Measurements from ENCODE around the gene ALDH7A1. TPM values are rescaled to one million over a fixed set of nuclear protein-coding genes. Genes with fewer than 3 reads are reported as not detected.

Gene ALDH7A1
- total RNA-seq, 2 donors from 2014 or later: 2.4 to 3.3 TPM

DNA sequence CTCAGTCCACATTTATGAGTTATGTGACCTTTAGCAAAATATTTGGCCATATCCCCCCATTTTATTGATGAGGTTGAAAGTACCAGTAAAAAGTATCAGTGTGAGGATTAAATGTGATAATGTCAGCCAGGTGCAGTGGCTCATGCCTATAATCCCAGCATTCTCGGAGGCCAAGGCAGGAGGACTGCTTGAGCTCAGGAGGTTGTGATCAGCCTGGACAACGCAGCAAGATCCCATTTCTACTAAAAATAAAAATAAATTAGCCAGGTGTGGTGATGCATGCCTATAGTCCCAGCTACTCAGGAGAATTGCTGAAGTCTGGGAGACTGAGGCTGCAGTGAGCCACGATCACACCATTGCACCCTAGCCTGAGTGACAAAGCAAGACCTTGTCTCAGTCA lies 100.6 kb downstream of the ALDH7A1 start:
- Mint-ChIP-seq H3K27me3 (no peaks in the 10 kb centered on the region), H3K27ac (no peak overlapping the region), H3K9me3 (no peaks in the 10 kb centered on the region), H3K4me1 (no peaks in the 10 kb centered on the region), H3K4me3 (no peak overlapping the region), H3K36me3 (ENCODE audit: low read depth) (peaks cover 40% of the 10 kb centered on the region)
- ATAC-seq (replicated peaks): no peak

DNA sequence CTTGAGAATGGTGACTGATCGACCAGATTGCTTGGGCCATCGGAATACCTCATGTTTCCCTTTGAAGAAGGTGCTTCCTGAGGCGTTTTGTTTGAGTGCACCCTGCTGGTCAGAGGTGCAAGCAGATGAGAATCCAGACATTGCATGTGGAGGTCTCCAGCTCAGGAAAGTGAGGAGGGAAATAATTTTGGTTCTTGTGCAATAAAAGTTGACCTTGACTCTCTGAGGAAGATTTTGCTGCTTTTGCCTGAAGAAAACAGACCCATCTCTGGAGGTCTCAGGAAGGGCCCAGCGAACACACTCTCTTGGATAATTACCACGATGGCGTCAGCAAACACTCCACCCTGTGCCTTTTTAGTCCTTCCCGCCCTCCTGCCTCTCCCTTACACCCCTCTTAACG lies 102.1 kb downstream of the ALDH7A1 start:
- no peak overlapping the region for H3K4me3 Mint-ChIP-seq
- no peak overlapping the region for H3K27ac Mint-ChIP-seq
- H3K27me3 Mint-ChIP-seq: no peaks in the 10 kb centered on the region
- no peak for ATAC-seq (replicated peaks)
- no peaks in the 10 kb centered on the region for H3K4me1 Mint-ChIP-seq
- H3K36me3 Mint-ChIP-seq (ENCODE audit: low read depth): peaks cover 54% of the 10 kb centered on the region
- H3K9me3 Mint-ChIP-seq: no peaks in the 10 kb centered on the region

DNA sequence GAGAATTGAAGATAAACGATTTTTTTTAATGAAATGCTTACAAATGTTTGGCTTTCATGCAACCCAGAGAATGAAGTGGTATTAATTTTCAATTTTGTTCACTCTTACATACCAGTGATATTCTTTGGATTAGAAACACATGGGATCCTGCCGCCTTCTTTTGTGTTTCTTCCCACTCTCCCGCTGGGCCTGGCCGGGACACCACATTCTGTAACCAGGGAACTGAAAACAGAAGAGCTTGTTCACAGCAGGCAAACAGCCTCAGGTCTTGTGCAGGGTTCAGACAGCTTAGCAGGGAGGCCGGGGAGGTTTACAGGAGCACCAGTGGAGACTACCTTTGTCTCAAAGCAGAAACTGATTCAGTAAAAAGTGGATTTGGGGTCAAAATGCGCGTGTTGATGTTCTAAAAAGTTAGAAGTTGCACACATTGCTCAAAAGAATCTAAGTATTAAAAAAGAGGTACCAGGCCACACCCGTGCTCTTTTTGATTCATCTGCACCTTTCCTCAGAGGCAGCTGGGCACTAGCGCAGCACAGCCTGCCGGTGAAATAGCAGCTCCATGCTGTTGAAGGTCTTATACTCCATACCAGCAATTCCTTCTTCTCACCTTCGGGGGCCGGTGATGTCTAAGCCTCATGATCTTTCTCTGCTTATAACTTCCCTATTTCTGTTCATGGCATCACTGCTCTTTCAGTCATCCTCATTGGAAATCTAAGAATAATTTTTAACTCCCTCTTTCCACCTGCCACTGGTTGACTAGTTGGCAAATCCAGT lies 104.7 kb downstream of the ALDH7A1 start:
- Mint-ChIP-seq H3K27ac (peak overlapping the region; percentile 6), H3K4me1 (no peaks in the 10 kb centered on the region), H3K27me3 (no peaks in the 10 kb centered on the region), H3K9me3 (no peaks in the 10 kb centered on the region), H3K36me3 (ENCODE audit: low read depth) (peaks cover 80% of the 10 kb centered on the region), H3K4me3 (no peak overlapping the region)
- no peak for ATAC-seq (replicated peaks)

DNA sequence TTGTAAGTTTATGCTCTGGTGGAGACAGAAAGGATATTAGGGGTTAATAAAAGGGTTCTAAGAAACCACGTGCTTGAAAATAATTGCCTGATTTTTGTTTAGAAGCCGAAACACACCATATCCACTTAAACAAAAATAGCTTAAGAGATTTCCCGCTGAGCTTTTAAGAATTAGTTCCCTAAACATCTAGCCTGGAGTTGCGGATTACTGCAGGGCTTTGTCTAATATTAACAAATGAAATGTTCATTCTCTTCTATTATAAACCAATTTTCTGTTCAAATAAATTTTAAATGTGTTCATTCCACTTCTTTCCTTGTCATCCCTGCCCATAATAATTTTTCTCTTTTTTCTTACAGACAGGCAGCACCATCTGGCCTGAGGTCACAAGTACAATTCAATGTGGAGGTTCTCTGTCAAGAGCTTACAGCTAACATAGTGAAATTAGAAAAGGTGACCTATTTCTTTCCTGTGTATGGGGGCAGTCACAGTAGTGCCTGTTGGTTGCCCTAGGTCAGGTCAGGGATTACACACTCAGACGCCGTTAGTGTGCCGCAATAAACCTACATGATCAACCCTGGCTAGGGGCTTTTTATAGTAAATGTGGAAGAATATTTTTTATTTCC lies 106.5 kb downstream of the ALDH7A1 start:
- Mint-ChIP-seq H3K27me3 (no peaks in the 10 kb centered on the region), H3K27ac (no peak overlapping the region), H3K9me3 (no peaks in the 10 kb centered on the region), H3K4me1 (no peaks in the 10 kb centered on the region), H3K36me3 (ENCODE audit: low read depth) (peaks cover 97% of the 10 kb centered on the region), H3K4me3 (no peak overlapping the region)
- no peak for ATAC-seq (replicated peaks)

DNA sequence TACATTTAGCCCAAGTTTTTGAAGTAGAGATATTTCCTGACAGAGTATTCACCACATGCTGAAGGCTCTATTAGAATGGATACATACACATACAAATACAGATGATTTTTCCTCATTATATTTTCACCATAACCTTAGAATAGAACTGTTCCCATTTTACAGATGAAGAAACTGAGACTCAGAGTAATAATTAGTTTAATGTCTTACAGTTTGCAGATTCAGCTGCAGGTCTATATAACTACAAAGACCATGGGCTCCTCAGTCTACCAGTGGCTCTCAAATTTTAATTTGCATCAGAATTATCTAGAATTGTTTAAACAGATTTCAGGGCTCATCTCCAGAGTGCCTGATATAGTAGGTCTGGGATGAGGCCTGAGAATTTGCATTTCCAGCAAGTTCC lies 107.4 kb downstream of the ALDH7A1 start:
- peaks cover 99% of the 10 kb centered on the region for H3K36me3 Mint-ChIP-seq (ENCODE audit: low read depth)

DNA sequence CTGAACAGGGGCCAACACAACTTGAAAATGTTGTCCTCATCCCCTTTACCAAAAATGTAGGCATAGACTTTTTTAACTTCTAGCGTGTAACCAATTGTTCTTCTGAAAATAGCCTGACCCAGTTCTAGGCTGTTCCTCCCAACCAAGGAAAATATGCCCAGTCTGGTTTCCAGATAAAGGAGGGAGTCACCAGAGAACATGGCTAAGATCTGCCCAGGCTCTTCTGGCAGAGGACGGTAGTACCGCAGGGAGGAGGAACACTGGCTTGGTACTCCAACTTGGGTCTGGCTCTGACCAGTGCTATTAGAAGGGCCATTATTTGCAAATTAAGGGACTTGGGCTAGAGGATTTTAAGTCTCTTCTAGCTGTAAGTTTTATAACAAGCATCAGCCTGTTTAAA lies 108.7 kb downstream of the ALDH7A1 start:
- H3K4me1 Mint-ChIP-seq: no peaks in the 10 kb centered on the region
- ATAC-seq (replicated peaks): no peak
- H3K36me3 Mint-ChIP-seq (ENCODE audit: low read depth): peaks cover 100% of the 10 kb centered on the region
- H3K27me3 Mint-ChIP-seq: no peaks in the 10 kb centered on the region
- no peak overlapping the region for H3K4me3 Mint-ChIP-seq
- H3K9me3 Mint-ChIP-seq: no peaks in the 10 kb centered on the region
- no peak overlapping the region for H3K27ac Mint-ChIP-seq

More for the DNA sequence above, 107.4 kb downstream of the ALDH7A1 start:
- Mint-ChIP-seq H3K27ac (no peak overlapping the region), H3K4me1 (no peaks in the 10 kb centered on the region), H3K27me3 (no peaks in the 10 kb centered on the region), H3K4me3 (no peak overlapping the region), H3K9me3 (no peaks in the 10 kb centered on the region)
- no peak for ATAC-seq (replicated peaks)

DNA sequence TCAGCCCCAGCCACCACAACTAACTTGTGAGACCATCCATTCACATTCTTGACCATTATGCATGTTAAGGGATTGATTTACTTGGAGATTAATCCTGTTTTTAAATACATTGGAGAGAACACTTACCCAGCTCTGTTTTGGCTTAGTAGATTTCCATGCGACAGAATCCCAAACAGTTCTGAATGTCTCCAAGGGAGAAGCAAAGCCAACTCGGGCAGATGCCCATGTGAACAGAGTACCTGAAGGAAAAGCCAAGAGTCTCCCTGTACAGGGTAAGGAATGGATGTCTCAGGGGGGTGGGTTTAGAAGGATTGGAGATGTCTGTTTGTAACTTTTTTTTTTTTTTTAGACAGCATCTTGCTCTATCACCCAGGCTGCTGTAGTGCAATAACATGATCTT lies 110.8 kb downstream of the ALDH7A1 start:
- Mint-ChIP-seq H3K4me1 (no peaks in the 10 kb centered on the region), H3K9me3 (no peaks in the 10 kb centered on the region), H3K4me3 (no peak overlapping the region), H3K36me3 (ENCODE audit: low read depth) (peaks cover 100% of the 10 kb centered on the region), H3K27ac (no peak overlapping the region), H3K27me3 (no peaks in the 10 kb centered on the region)
- no peak for ATAC-seq (replicated peaks)

DNA sequence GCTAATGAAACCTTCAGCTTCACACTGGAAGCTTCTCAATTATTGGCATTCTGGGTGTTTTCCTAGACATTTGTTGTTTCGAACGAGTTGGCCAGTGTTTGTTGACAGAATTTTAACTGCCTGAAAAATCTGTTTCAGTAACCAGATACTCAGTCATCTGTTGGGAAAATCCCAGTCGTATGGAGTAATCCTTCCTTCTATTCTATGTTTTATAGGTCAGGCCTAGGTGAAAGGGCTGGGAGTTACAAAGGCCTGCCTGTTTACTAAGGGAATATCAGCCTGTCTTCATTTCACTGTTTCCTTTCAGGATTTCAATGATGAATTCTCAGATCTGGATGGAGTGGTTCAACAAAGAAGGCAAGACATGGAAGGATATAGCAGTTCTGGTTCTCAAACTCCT lies 111.9 kb downstream of the ALDH7A1 start:
- no peak for ATAC-seq (replicated peaks)
- Mint-ChIP-seq H3K27ac (no peak overlapping the region), H3K4me3 (no peak overlapping the region), H3K9me3 (no peaks in the 10 kb centered on the region), H3K36me3 (ENCODE audit: low read depth) (peaks cover 93% of the 10 kb centered on the region), H3K27me3 (no peaks in the 10 kb centered on the region), H3K4me1 (no peaks in the 10 kb centered on the region)

DNA sequence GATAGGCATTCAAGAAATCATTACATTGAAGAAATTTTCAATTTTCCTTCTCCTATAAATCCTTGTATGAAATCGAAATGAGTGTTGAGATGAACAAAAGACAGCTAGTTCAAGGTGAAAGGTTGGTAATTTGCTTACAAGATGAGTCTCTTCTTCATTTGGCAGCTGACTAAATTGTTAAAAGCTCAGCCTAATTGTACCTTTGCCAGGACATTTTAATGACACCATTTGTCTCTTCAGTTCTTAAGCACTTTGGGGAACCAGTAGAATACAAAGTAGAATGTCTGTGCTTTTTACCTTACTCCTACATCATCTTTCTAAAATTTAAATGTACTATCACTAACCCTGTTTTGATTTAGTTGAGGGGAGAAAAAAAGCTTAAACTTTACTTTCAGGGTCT lies 112.4 kb downstream of the ALDH7A1 start:
- no peak for ATAC-seq (replicated peaks)
- Mint-ChIP-seq H3K36me3 (ENCODE audit: low read depth) (peaks cover 93% of the 10 kb centered on the region), H3K27me3 (no peaks in the 10 kb centered on the region), H3K4me3 (no peak overlapping the region), H3K4me1 (no peaks in the 10 kb centered on the region), H3K9me3 (no peaks in the 10 kb centered on the region), H3K27ac (no peak overlapping the region)

DNA sequence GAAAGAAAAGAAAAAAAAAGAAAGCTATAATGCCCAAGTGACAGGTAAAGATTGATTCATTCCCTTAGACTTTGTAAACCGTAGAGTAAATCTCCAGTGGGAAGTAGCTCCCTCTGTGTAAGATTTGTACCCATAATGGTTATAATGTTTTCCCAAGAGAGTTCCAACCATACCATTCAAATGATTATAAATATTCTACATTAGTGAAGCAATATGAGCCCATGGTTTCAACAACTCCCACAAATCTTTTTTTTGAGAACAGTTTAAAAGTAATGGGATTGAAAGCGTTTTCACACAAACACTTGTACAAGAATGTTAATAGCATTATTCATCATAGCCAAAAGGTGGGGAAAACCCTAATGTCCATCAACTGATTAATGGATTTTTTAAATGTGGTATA lies 113.8 kb downstream of the ALDH7A1 start:
- Mint-ChIP-seq H3K36me3 (ENCODE audit: low read depth) (peaks cover 91% of the 10 kb centered on the region), H3K4me3 (no peak overlapping the region), H3K4me1 (no peaks in the 10 kb centered on the region), H3K27me3 (no peaks in the 10 kb centered on the region), H3K27ac (peak overlapping the region; percentile 7), H3K9me3 (no peaks in the 10 kb centered on the region)
- ATAC-seq (replicated peaks): no peak

Other genes starting within 250 kb of the ALDH7A1 start
- 10 to 100 TPM in 1 of 2 donors, 1 to 10 TPM in 1; 8.0 to 11.8 TPM for gene GRAMD2B, start 171.8 kb downstream of the ALDH7A1 start, total RNA-seq
- gene PHAX, start 5.7 kb upstream of the ALDH7A1 start, total RNA-seq: 10 to 100 TPM; 30.5 to 38.6 TPM
- 100 to 1,000 TPM; 105 to 208 TPM for gene LMNB1, start 181.9 kb upstream of the ALDH7A1 start, total RNA-seq